Activated CD8-positive, alpha-beta memory T cell treated with anti-CD3 and anti-CD28 coated beads, Interleukin-2, amount 50 U/mL, for 24 hours (primary cell): ENCODE results near the gene KIAA1217.
"Not testable (repeated sequence)": the region's sequence is repeated elsewhere in the genome, so short reads cannot be mapped to it uniquely, and the experiment has no call there.

Source experiments
- DNase-seq: peaks from one replicate; pipeline ENCODE4 v3.0.0-alpha.2; 2020; ENCODE audit errors: extremely low read depth

KIAA1217 gene

DNA sequence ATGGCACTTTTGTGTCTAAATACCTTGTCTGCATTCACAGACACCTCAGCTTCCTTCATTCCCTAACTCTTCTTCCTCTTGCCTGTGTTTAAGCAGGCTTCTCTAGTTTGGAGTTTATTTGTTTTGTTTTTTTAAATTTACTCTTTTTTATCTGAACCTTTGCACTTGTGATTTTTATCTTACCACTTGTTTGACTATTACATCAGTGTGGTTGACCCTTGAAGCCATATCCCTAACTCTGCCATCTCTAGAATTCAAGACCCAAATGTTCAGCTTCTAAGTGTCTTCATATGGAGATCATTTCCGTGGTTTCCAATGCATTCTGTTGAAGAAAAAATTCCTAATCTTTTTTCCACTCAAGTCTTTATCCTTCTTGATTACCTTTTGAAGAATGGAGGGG lies 233.3 kb downstream of the KIAA1217 start:
- DNase-seq, result no peak

DNA sequence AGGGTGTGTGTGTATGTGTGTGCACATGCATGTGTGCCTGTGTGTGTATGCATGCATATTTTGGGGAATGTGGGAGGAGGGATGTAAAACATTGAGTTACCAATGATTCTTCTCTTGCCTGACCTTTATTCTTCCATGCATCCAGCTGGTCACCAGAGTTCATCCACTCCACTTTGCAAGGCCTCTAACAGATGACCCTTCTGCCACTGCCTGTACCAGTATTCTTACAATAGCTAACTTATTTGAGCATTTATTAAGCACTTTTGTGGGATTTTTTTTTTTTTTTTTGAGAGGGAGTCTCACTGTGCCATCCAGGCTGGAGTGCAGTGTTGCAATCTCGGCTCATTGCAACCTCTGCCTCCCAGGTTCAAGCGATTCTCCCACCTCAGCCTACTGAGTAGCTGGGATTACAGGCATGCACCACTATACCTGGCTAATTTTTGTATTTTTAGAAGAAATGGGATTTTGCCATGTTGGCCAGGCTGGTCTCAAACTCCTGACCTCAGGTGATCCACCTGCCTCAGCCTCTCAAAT lies 233.8 kb downstream of the KIAA1217 start:
- DNase-seq, result not testable (repeated sequence)

DNA sequence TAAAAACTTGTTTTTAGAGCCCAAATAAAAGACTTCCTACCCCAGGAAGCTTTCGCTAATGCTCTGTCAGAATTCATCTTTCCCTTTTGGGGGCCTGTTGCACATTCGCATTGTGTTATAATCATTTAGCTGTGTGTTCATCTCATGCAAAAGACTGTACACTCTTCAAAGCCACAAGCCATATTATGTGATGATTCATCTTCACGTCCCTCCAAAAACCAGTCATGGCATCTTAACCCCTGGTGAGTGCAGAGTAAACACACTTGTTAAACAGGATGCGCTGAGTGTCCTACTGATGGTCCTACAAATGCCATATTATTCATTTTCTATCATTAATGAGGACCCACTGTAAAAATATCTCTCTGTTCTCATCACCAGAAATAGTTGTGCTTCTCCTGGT lies 235.4 kb downstream of the KIAA1217 start:
- DNase-seq, result no peak

DNA sequence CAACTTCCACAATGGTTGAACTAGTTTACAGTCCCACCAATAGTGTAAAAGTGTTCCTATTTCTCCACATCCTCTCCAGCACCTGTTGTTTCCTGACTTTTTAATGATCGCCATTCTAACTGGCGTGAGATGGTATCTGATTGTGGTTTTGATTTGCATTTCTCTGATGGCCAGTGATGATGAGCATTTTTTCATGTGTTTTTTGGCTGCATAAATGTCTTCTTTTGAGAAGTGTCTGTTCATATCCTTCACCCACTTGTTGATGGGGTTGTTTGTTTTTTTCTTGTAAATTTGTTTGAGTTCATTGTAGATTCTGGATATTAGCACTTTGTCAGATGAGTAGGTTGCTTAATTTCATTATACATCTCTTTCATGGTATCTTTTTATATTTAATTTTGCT lies 237.0 kb downstream of the KIAA1217 start:
- DNase-seq, result not testable (repeated sequence)

DNA sequence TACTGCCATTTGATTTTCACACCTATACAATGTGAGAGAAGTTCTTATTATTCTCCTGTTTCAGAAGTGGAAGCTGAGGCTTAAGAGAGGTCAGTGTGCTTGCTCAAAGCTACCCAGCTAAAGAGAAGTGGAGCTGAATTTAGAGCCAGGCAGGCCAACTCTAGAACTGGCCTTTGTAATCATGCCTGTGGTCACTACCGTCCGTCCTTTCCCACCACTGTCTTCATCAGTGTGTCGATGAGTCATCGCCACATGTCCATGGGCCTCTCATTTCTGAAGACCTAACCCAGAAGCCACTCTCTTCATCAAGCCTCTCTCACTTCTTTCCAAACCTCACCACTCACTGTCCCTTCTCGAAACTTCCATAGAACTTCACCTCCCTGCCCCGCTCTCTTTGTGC lies 237.8 kb downstream of the KIAA1217 start:
- no peak for DNase-seq

DNA sequence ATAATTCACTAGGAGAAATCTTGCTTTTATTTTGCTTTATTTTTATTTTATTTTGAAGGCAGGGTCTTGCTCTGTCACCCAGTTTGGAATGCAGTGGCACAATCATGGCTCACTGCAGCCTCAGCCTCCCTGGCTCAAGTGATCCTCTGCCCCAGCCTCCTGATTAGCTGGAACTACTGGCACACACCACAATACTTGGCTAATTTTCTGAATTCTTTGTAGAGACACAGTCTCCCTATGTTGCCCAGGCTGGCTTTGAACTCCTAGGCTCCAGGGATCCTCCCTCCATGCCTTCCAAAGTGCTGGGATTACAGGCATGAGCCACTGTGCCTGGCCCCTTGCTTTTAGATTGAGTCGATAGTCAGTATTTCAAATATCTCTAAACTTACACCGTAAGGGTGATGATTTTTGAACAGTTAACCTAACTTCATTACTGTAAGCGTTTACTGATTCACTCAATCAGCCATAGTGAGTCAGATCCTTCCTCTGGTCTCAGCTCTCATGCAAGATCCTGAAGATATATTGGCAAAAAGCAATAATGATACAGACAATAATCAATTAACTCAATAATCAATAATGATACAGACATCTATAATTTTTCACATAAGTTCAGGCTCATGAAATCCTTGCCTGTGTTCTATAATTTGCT lies 239.5 kb downstream of the KIAA1217 start:
- no peak for DNase-seq

DNA sequence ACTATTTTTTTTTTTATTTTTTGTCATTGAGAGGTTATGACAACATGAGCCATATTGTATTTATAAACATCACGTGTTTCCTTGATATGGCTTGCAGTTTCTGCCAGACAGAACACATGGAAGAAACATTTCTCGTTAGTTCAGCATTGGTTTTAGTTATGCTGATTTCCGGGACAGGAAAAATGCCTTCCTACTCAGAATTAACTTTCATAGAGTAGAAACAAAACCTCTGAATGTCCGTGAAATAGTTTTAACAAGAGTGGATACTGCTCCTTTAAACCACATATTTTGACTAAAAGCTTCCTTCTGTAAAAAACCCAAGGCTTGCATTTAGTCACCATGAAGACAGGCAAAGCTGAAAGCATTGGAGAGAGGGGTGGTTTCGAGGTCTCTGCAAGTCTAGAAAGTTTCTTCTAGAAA lies 240.4 kb downstream of the KIAA1217 start:
- DNase-seq, result no peak

DNA sequence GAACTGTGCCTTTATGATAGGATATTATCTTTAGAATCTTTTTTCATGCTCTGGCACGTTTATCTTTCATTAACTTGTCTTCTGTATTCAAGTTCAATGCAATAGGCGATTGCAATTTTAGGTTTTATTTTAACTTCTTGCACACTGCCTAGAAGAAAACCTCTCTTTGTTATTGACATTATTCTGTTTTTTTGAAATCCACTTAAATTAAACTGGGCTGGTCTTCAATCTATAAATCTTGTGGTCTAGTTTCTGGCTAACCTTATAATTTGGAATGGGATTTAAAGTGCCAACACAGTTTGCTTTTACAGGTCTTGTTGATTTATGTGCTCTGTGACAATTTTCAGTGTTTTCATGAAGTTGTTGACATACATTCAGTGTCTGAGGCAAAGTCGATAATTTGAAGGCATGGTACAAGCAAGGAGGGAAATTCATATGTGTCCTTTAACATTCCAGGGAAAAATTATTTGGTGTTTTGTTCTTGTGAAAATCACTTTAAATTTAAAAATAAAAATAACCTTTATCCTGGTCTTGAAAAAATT lies 240.9 kb downstream of the KIAA1217 start:
- DNase-seq, result no peak

DNA sequence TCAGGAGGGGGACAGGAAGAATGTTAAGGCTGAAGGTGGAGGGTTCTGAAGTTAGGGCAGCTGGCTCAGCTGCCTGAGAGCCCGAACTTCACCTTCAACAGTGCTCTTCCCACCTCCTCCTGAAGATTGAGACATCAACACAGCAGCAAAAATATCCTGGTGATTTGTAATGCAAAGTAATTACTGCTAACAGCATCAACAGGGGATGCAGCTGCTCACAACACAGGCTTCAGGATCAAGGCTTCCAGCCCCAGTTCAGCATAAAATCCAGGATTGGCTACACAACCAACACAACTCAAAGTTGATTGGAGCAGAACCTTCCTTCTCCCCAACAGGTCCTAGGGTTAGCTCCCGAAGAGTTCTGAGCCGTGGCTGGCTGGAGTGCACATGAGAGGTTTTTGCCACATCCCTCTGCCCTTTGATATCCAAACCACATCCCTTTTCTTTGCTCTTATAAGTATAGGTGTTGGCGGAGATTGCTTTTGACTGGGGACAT lies 242.4 kb downstream of the KIAA1217 start:
- no peak for DNase-seq

DNA sequence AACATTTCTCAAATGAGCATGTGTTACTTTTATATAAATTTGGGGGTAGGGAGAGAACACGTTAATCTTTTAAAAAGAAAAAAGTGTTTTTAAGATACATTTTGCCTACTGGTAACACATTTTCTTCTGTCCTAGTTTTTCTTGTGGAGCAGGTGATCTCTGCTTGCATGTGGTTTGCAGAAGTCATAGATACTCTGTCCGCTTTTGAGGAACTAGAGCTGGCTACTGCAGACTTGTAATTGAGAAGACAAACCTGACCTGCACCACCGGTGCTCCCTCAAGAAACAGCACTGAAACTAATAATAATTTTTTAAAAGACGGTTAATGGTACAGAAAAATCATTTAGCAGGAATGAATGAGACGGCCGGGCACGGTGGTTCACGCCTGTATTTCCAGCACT lies 243.1 kb downstream of the KIAA1217 start:
- no peak for DNase-seq

DNA sequence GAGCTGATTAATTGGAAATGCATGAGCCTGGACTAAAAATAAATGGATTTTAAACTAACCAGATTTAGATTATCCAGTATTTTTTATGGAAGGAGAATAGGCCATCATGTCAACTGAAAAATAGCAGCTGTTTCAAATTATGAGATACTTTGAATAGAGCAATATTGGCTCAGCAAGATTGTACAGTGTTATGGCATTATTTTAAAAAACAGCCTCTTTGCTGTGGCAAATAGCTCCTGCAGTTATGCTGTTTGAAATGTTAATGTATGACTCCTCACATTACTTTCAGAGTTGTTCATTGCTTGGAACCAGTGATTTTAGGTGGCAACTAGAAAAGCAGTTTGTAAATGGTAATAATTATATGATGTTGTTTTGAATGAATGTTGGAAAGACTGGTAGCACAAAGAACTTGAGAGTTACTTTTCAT lies 244.5 kb downstream of the KIAA1217 start:
- DNase-seq, result no peak

DNA sequence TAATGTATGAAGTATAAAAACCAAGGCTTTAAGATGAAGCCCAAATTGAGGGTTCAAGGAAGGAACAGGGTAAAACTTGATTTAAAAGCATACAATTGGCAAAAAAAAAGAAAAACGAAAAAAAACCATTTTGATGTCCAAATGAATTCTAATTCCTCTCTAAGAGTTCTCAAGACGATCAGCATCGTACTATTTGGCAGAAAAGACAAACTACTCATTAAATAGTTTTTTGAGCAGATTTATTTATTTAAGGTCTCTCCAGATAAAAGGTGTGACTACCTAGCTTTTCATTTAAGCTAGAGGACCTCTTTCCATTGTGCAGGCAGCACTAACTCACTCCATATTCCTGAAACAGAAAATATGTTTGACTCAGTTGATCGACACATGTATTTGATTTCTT lies 245.0 kb downstream of the KIAA1217 start:
- DNase-seq, result no peak

DNA sequence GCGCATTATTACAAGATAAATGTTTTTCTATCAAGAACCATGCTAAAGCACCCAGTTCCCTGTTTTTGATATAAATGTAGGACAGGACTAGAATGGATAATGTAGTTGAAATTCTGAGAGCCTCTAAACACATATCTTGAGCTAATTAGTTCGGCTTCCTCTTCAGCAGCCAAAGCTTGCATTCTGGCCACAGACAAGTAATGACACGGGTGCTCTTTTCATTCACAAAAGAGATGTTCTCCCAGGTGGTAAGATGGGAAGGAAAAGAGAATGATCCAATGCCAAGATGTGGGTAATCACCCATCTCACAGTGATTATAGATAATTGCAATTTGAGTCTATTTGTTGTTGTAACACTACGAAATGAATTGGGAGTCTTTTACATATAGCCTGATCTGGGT lies 246.5 kb downstream of the KIAA1217 start:
- no peak for DNase-seq

DNA sequence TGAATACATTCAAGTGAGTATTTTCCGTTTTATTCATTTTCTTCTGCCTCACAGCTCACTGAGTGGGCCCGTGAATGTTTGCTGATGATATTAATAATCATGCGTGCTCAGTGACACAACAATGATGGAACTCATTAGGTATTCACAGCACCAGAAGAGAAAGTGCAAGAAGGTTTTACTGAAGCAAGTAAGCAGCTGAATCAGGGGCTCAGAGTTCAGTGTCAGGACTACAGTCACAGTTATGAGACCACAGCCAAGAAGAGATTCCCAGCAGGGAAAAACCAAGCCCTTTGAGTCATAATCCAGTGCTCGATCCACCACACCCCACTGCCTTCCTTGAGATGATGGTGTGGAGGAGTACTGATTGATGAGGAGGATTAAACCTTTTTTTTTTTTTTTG lies 247.4 kb downstream of the KIAA1217 start:
- no peak for DNase-seq

DNA sequence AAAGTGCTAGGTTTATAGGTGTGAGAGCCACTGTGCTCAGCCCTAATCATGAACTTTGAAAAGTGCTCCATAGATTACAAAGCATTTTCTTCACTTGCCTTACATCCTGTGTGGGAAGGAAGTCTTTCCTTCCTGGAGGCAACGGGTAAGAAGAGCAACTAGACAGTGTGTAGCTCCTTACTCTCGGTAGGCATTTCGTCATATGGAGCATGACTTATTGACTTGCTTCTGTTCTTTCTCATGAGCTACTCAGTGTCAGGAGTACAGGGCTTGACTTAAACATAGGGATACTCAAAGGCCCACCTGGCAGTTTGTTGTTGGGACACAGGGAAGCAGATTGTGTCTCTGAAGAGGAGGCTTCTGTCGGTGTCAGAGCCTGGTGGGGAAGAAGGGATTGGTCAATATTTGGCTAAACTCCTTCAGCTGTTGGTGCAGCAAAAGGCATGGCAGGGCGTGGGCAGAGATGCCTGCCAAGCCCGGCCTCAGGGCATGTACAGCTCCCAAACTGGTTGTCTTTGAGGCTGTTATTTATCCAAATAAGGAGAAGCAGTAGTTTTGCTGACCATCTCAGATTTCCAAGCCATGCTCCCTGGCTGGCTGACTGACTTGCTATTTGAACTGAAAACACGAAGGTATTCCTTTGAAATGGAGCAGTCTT lies 248.9 kb downstream of the KIAA1217 start:
- DNase-seq, result no peak

DNA sequence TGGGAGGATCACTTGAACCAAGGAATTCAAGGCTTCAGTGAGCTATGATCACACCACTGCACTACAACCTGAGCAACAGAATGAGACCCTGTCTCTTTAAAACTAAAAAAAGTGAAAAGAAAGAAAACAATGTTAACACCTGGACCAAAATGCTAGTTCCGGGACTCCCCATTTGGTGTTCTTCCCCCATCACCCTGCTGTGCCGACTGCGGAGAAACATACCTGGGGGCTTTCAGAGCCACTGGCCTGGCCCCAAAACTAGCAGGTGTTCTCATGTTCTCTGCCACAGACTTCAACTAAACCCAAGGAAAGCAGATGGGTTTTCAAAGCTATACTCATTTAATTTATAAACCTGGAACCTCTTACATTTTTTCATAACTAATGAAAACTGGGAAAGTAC lies 250.9 kb downstream of the KIAA1217 start:
- no peak for DNase-seq

DNA sequence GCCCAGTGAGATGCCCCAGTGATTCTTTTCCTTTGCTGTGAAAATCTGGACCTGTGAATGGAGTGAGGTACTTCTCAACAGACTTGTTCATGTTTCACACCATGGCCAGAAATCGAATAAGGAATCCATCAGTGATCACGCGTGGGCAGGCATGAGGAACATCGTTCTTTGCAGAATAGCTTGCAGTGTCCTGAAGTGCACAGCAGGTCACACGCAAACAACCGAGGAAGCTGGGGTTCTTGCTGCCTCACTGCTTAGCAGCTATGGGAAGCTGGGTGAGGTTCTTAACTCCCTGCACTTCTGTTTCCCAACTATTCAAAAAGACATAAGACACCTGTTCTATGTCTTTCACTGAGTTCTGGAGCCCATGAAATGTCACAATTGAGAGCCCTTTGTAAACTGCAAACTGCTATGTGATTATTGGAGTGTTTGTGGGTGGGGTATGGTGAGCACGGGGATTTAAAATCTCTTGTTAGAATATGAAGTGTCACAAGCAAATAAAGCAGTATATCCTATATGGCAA lies 253.4 kb downstream of the KIAA1217 start:
- no peak for DNase-seq

DNA sequence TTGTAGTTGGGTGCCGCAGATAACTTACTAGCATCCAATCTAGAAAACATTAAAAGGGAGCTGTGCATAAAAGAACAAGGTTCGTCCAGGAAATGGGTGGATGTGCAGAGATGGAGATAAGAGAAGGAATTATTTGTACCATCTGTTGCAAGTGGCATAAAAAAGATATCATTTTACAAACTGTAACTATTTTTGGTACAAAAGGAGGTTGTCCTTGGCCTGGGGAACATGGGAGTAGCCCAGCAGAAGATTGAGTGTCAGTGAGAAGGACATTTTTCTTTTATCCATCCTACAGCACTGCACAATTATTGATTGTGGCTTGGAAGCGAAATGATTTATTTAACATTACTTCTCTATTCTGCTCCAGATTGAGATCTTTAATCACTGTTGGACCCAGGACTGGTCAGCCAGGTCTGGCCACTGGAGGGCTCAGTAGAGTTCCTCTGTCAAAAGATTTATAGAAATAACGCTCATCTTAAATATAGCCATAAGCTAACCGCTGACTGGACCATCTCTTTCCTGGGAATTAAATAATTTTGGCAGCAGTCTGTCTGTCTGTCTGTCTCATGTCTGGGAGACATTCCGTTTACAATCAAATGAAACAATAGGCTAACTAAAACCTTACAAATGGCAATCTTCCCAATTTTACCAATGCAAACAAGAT lies 254.1 kb downstream of the KIAA1217 start:
- DNase-seq, result no peak

DNA sequence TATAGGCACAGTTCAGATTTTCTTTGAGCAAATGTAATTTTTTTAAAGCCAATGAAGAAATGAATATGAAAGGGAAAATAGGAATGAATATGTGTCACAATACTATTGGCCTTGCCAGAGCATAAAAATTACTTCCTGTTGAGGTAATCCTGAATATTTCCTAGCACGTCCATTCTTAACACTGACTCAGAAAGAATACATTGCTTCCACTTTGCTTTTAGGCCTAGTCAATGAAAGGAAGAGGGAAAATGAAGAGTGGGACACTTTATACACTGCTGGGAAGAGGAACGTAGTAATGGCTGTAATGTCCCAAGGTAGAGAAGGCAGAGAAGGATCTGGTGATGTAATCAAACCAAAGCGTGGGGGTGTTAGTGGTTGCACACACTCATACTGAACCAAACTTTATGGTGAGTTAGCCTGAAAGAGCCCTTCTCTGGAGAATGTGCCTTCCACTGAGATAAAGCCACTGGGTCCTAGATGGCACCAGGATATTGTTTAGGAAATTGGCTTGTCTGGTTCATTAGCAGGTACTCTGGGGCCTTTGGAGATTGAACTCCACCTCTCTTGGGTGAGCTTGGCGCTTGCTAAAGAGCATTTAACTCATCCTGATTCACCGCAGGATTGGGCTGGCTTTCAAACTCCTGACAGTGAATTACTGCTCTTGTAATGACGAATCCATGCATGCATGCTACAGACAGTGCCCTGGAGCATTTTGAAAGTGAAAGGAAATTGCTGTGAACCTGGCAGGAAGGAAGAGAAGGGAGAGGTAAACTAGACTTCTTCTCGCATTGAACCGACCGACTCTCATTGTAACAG lies 254.9 kb downstream of the KIAA1217 start:
- peak; percentile 2 for DNase-seq

DNA sequence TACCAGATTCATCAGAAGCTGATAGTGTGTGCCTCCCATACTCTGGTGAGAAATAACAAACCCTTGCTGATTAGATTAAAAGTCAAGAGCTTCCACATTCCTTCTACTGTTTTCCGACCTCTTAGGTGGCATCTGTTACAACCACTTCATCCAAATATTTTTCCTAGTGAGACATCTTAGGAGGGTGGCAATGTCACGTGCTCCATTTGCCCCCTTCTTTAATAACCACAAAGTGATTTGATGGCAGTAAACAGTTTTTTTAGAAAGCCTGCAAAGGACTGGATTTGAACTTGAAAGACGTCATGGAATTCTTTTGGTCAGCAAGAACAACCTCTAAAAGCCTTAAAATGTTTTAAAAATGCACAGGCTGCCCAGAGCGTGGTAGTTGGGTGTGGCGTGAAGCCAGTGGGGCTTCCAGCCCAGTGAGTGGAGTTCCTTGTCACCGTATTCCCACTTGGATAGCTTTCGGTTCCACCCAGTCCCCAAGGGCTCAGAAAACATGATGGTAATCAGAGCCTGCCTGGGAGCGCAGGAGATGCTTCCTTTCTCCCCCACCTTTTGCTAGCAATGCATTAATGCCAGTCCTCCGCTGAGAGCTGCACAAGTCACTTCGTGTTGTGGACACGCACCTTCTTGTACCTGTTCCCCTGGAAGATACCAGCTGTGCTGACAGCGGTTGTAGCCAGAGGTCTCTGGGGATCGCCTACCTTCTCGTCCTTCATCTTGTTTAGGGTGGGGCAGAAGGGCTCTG lies 256.4 kb downstream of the KIAA1217 start:
- no peak for DNase-seq
